ENCODE measurements around the gene SLC6A14. TPM values are rescaled to one million over a fixed set of nuclear protein-coding genes. Genes with fewer than 3 reads are reported as not detected.

SLC6A14 gene
- total RNA-seq, 1 donor from 2014 or later, result 31.3 TPM

DNA sequence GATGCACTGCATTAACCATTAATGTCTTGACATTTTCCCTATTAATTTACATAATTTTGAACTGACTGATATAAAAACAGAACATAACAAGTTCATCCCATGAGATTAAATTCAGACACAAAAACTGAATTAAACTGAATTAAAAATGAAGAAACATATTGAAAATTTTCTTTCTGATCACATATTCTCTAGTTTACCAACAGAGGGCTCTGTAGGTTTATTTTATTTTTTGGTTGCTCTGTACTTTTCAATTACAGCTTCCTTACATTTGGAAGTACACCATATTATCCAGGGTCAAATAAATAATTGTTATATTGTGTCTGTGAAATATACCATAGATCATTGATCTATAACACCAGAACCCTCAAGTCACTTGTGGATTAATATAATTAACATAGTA lies 53.7 kb downstream of the SLC6A14 start:
- TF ChIP-seq, protein P1, sequence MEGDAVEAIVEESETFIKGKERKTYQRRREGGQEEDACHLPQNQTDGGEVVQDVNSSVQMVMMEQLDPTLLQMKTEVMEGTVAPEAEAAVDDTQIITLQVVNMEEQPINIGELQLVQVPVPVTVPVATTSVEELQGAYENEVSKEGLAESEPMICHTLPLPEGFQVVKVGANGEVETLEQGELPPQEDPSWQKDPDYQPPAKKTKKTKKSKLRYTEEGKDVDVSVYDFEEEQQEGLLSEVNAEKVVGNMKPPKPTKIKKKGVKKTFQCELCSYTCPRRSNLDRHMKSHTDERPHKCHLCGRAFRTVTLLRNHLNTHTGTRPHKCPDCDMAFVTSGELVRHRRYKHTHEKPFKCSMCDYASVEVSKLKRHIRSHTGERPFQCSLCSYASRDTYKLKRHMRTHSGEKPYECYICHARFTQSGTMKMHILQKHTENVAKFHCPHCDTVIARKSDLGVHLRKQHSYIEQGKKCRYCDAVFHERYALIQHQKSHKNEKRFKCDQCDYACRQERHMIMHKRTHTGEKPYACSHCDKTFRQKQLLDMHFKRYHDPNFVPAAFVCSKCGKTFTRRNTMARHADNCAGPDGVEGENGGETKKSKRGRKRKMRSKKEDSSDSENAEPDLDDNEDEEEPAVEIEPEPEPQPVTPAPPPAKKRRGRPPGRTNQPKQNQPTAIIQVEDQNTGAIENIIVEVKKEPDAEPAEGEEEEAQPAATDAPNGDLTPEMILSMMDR (IDR thresholded peaks at IDR 0.05; ENCODE audit: insufficient read depth, low read length, severe bottlenecking), result peak; percentile 12
- FAIRE-seq, result no peak
- peak; percentile 11 for DNase-seq (ENCODE audit: low read depth)
- Histone ChIP-seq H3K27me3 (ENCODE audit: control insufficient read depth, insufficient read depth, low read length) (no peaks in the 10 kb centered on the region), H3K36me3 (ENCODE audit: control insufficient read depth, insufficient read depth, low read length) (no peaks in the 10 kb centered on the region), H3K4me3 (ENCODE audit: low read depth, low read length) (no peak overlapping the region)

DNA sequence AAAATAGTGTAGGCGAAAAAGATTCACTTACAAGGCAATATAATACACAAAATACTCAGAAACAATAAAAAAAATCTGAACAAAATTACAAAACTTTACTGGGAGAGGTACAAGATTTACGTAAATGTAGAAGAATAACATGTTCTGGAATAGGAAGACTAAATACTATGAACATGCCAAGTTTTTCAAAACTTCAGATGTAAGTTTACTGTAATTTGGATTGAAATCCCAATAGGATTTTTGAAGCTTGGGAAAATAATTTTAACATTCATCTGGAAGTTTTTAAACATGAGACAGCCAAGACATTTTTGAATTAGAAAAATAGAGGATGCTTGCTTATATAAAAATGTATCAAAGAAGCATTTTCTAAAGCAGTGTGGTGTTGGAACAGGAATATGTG lies 56.9 kb downstream of the SLC6A14 start:
- no peak for DNase-seq (ENCODE audit: low read depth)
- FAIRE-seq, result no peak
- Histone ChIP-seq H3K27me3 (ENCODE audit: control insufficient read depth, insufficient read depth, low read length) (no peaks in the 10 kb centered on the region), H3K4me3 (ENCODE audit: low read depth, low read length) (no peak overlapping the region), H3K36me3 (ENCODE audit: control insufficient read depth, insufficient read depth, low read length) (no peaks in the 10 kb centered on the region)
- TF ChIP-seq, protein P1 (IDR thresholded peaks at IDR 0.05; ENCODE audit: insufficient read depth, low read length, severe bottlenecking), result no peak

DNA sequence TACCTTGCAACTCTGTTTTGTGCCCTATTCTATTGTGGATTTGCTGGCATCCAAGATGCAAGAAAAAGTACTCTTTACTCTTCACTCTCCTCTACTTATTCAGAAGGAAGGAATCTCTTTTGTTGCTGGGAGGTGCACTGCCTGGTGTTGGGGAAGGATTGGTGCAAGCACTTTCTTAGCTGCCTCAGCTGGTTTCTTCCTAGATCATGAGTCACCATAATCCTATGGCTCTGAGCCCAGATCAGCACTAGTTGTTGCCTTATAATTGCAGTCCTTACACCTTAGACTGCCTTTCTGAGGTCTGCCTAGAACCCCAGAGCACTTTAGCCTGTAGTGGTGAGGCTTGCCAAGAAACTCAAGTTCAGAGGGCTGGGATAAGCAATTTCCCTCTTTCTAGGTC lies 63.4 kb downstream of the SLC6A14 start:
- Histone ChIP-seq H3K36me3 (ENCODE audit: control insufficient read depth, insufficient read depth, low read length) (no peaks in the 10 kb centered on the region), H3K4me3 (ENCODE audit: low read depth, low read length) (no peak overlapping the region), H3K27me3 (ENCODE audit: control insufficient read depth, insufficient read depth, low read length) (no peaks in the 10 kb centered on the region)
- DNase-seq (ENCODE audit: low read depth) (peak; percentile 85), FAIRE-seq (peak; percentile 83)
- TF ChIP-seq, protein P1 (IDR thresholded peaks at IDR 0.05; ENCODE audit: insufficient read depth, low read length, severe bottlenecking), result peak; percentile 13

Other genes with a start within 250 kb of the SLC6A14 start
- not detected in 2 replicates for gene CT83, start 26.4 kb downstream of the SLC6A14 start, total RNA-seq

All from bronchial epithelial cell (primary cell).